H1 (cell line): ENCODE results near the gene CD300LB. TPM values are rescaled to one million over a fixed set of nuclear protein-coding genes. Genes with fewer than 3 reads are reported as not detected.

ENCODE experiments used
- ATF2 ChIP-seq: IDR thresholded peaks from 2 replicates; pipeline ENCODE4 v1.6.1; 2012; ENCODE audit warnings: low read length, inconsistent platforms
- polyA plus RNA-seq, 7 experiments: library from polyadenylated mRNA; depleted of rRNA in 3 of 7; stranded (reverse) in 5 of 7; unstranded in 2 of 7; fragments of >200 nt in 5 of 7; fragments of 200-250 nt in 2 of 7; gene quantifications; 1 replicate in 5 of 7; 2 replicates in 1 of 7; 4 replicates in 1 of 7; pipeline versions ENCODE4 v1.2.1 to v1.2.3, GENCODE V29; 2011 to 2013; ENCODE audit warnings: missing spikeins in 2 of 7, mixed read lengths in 2 of 7
- total RNA-seq: library from RNA; stranded (reverse); fragmentation: NEBNext Ultra II Directional; extraction: Animal tissue kit (Norgen Biotek cat#: 25700); gene quantifications from 2 replicates; pipeline ENCODE4 v1.2.1, GENCODE V29; 2021

Gene CD300LB
- total and polyA plus RNA-seq, 2 of the 8 experiments (the other 6 are each of a cell fraction or from before 2014, with no cell fraction given): not detected

- TF ChIP-seq ATF2: no peak
These were observed 15.3 kb upstream of the CD300LB start (continued) for GRCh38 chr17:74546586-74546985.
